NCI-H187 (cell line): Measurements from ENCODE around the gene CUEDC1.
"Not testable (repeated sequence)": the region's sequence is repeated elsewhere in the genome, so short reads cannot be mapped to it uniquely, and the experiment has no call there.

Experiments
- DNase-seq, 2 experiments: peaks; one replicate each; lab custom pipeline; 2025; lab: John Stamatoyannopoulos, UW

The CUEDC1 gene

GRCh38 chr17:57984936-57985674, 29.9 kb upstream of the CUEDC1 start:
- DNase-seq, result no peak

- DNase-seq, result no peak
Measured at GRCh38 chr17:57984261-57984890, 29.2 kb upstream of the CUEDC1 start.

- DNase-seq, result no peak
Measured at GRCh38 chr17:57983446-57983845, 28.2 kb upstream of the CUEDC1 start.

- DNase-seq, result no peak
Measured at GRCh38 chr17:57982452-57983170, 27.4 kb upstream of the CUEDC1 start.

- peak in 1 of 2 experiments; percentile 37 for DNase-seq
Measured at GRCh38 chr17:57980522-57980921, 25.3 kb upstream of the CUEDC1 start.

GRCh38 chr17:57979076-57979475, 23.9 kb upstream of the CUEDC1 start:
- DNase-seq, result no peak

- no peak for DNase-seq
Measured at GRCh38 chr17:57976594-57976993, 21.4 kb upstream of the CUEDC1 start.

GRCh38 chr17:57975044-57975443, 19.8 kb upstream of the CUEDC1 start:
- DNase-seq, result no peak

- not testable (repeated sequence) for DNase-seq
Measured at GRCh38 chr17:57974053-57974824, 19.0 kb upstream of the CUEDC1 start.

GRCh38 chr17:57972151-57972550, 16.9 kb upstream of the CUEDC1 start:
- no peak for DNase-seq

GRCh38 chr17:57971572-57971971, 16.4 kb upstream of the CUEDC1 start:
- no peak for DNase-seq

- DNase-seq, result no peak
Measured at GRCh38 chr17:57970710-57971109, 15.5 kb upstream of the CUEDC1 start.

GRCh38 chr17:57968456-57968855, 13.2 kb upstream of the CUEDC1 start:
- DNase-seq, result no peak

- no peak for DNase-seq
Measured at GRCh38 chr17:57966875-57967274, 11.7 kb upstream of the CUEDC1 start.

GRCh38 chr17:57966246-57966645, 11.0 kb upstream of the CUEDC1 start:
- DNase-seq, result no peak

- no peak for DNase-seq
Measured at GRCh38 chr17:57965521-57966160, 10.4 kb upstream of the CUEDC1 start.

GRCh38 chr17:57963149-57963511, 7.9 kb upstream of the CUEDC1 start:
- no peak for DNase-seq

- no peak for DNase-seq
Measured at GRCh38 chr17:57962279-57963148, 7.3 kb upstream of the CUEDC1 start.

GRCh38 chr17:57959929-57960328, 4.7 kb upstream of the CUEDC1 start:
- DNase-seq, result no peak

GRCh38 chr17:57958391-57958790, 3.2 kb upstream of the CUEDC1 start:
- not testable (repeated sequence) for DNase-seq

- no peak for DNase-seq
Measured at GRCh38 chr17:57957886-57958285, 2.7 kb upstream of the CUEDC1 start.
